ENCODE measurements around the gene PRKAR2A.

The PRKAR2A gene

DNA sequence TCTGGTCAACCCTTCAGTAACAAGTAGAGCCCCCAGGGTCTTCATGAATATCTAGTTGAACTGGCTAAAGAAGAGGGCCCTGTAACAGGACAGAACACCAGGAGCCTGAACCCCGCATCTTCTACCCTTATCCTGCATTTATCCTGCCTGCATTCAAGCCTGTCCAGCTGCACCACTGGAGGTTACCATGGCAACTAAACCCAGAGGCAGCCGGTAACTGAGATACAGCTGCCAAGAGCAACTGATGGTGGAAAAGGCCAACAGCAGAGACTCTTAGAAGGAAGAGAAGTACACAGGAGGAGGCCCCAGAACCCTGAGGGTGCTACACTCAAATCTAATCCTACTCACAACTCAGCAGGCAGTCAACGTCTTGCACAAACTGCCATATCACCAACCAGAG, 3.7 kb upstream of the PRKAR2A start:
- DNase-seq (ENCODE audit: low read depth in 1 of 2, low spot score in 1 of 2), result no peak
- H3K27me3 ChIP-seq (ENCODE audit: insufficient read depth, poor library complexity, severe bottlenecking), result no peaks in the 10 kb centered on the region
- H3K27ac ChIP-seq (replicated peaks), result no peak overlapping the region
- no peak overlapping the region for H3K4me3 ChIP-seq (replicated peaks; ENCODE audit: insufficient read depth, low read length)
- TF ChIP-seq, protein P1, sequence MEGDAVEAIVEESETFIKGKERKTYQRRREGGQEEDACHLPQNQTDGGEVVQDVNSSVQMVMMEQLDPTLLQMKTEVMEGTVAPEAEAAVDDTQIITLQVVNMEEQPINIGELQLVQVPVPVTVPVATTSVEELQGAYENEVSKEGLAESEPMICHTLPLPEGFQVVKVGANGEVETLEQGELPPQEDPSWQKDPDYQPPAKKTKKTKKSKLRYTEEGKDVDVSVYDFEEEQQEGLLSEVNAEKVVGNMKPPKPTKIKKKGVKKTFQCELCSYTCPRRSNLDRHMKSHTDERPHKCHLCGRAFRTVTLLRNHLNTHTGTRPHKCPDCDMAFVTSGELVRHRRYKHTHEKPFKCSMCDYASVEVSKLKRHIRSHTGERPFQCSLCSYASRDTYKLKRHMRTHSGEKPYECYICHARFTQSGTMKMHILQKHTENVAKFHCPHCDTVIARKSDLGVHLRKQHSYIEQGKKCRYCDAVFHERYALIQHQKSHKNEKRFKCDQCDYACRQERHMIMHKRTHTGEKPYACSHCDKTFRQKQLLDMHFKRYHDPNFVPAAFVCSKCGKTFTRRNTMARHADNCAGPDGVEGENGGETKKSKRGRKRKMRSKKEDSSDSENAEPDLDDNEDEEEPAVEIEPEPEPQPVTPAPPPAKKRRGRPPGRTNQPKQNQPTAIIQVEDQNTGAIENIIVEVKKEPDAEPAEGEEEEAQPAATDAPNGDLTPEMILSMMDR (IDR thresholded peaks at IDR 0.05; ENCODE audit: insufficient read depth, low read length), result no peak
- no peak for TF ChIP-seq GABPA (IDR thresholded peaks at IDR 0.05; ENCODE audit: low read depth)
- TF ChIP-seq, protein P2, sequence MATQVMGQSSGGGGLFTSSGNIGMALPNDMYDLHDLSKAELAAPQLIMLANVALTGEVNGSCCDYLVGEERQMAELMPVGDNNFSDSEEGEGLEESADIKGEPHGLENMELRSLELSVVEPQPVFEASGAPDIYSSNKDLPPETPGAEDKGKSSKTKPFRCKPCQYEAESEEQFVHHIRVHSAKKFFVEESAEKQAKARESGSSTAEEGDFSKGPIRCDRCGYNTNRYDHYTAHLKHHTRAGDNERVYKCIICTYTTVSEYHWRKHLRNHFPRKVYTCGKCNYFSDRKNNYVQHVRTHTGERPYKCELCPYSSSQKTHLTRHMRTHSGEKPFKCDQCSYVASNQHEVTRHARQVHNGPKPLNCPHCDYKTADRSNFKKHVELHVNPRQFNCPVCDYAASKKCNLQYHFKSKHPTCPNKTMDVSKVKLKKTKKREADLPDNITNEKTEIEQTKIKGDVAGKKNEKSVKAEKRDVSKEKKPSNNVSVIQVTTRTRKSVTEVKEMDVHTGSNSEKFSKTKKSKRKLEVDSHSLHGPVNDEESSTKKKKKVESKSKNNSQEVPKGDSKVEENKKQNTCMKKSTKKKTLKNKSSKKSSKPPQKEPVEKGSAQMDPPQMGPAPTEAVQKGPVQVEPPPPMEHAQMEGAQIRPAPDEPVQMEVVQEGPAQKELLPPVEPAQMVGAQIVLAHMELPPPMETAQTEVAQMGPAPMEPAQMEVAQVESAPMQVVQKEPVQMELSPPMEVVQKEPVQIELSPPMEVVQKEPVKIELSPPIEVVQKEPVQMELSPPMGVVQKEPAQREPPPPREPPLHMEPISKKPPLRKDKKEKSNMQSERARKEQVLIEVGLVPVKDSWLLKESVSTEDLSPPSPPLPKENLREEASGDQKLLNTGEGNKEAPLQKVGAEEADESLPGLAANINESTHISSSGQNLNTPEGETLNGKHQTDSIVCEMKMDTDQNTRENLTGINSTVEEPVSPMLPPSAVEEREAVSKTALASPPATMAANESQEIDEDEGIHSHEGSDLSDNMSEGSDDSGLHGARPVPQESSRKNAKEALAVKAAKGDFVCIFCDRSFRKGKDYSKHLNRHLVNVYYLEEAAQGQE (IDR thresholded peaks at IDR 0.05; ENCODE audit: insufficient replicate concordance, low read depth), result no peak
- no peak for TF ChIP-seq POLR2AphosphoS5 (IDR thresholded peaks at IDR 0.05; ENCODE audit: low read depth)
- TF ChIP-seq SPI1 (IDR thresholded peaks at IDR 0.05; ENCODE audit: borderline replicate concordance, low read depth), result no peak

DNA sequence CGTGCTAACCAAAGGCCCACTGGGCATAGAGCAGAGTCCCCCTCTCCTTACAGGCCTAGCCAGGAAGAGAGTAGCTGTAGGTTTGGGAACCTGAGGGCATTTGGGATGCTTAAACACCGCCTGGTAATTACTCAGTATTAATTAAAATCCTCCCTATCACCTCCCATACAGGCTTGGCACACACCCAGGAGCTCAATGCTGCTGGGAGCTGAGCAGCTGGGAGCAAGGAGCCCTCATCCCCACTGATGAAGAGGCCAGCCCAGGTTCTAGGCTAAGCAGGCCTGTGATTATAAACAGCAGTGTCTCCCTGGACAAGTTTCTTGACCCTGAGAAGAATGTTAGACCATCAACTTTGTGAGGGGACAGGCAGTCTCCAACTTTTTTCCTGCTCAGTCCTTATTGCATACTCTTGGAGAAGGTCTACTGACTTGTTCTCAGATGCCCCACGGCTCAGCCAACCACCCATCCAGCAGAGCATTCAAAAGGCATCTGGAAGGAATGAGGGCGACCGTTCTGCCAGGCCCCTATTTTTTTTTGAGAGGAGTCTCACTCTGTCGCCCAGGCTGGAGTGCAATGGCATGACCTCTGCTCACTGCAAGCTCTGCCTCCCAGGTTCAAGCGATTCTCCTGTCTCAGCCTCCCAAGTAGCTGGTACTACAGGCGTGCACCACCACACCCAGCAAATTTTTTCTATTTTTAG, 1.3 kb upstream of the PRKAR2A start:
- no peak for DNase-seq (ENCODE audit: low read depth in 1 of 2, low spot score in 1 of 2)
- no peak overlapping the region for H3K27ac ChIP-seq (replicated peaks)
- no peak overlapping the region for H3K4me3 ChIP-seq (replicated peaks; ENCODE audit: insufficient read depth, low read length)

DNA sequence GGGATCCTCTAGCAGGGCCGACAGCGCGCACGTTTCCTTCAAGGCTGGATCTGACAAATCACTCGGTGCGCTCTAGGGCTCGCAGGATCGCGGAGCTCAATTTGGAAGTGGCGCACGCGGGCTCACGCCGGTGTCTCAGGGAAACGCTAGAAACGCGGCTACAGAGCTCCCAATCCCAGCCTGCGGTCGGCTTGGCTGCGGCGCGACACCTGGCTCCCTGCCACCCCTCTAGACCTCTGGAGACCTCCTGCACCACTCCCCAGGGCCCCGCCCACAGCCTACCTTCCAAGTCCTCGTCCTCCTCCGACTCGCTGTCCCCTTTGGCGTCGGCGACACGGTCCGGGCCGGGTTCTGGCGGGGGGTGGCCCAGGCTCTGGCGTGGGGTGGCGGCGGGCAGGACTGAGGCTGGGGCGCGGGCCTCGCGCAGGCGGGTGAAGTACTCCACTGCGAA, 596 bp downstream of the PRKAR2A start:
- DNase-seq (ENCODE audit: low read depth in 1 of 2, low spot score in 1 of 2), result peak; percentile 48 to 72
- peak overlapping the region; percentile 79 for H3K27ac ChIP-seq (replicated peaks)
- TF ChIP-seq POLR2AphosphoS5 (IDR thresholded peaks at IDR 0.05; ENCODE audit: low read depth) (0 out of 2 replicates have a peak, but pooled peaks have one; percentile 27), GABPA (IDR thresholded peaks at IDR 0.05; ENCODE audit: low read depth) (no peak)
- H3K4me3 ChIP-seq (replicated peaks; ENCODE audit: insufficient read depth, low read length), result peak overlapping the region; percentile 79
- H3K27me3 ChIP-seq (ENCODE audit: insufficient read depth, poor library complexity, severe bottlenecking), result no peaks in the 10 kb centered on the region

More for the DNA sequence above, 1.3 kb upstream of the PRKAR2A start:
- H3K27me3 ChIP-seq (ENCODE audit: insufficient read depth, poor library complexity, severe bottlenecking), result no peaks in the 10 kb centered on the region
- TF ChIP-seq, protein P1 (IDR thresholded peaks at IDR 0.05; ENCODE audit: insufficient read depth, low read length), result no peak
- TF ChIP-seq SPI1 (IDR thresholded peaks at IDR 0.05; ENCODE audit: borderline replicate concordance, low read depth) (no peak), POLR2AphosphoS5 (IDR thresholded peaks at IDR 0.05; ENCODE audit: low read depth) (no peak), GABPA (IDR thresholded peaks at IDR 0.05; ENCODE audit: low read depth) (no peak)
- TF ChIP-seq, protein P2 (IDR thresholded peaks at IDR 0.05; ENCODE audit: insufficient replicate concordance, low read depth), result no peak

DNA sequence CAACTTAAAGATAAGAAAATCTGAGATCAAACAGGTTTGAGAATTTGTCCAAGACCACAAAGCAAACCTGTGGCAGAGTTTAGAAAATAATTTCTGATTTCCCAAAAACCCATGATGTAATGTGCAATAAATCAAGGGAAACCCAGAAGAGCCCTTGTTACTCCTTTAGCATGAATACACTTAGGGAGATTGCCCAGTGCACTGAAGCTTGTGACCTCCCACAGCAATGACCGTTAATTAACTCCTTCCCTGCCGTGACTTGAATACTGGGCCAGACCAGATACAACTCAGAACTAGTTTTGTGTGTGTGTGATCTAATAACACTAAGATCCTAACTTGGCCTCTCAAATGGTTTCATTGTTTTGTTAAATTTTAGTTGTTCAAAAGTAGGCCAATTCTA, 2.5 kb downstream of the PRKAR2A start:
- Histone ChIP-seq H3K27ac (replicated peaks) (no peak overlapping the region), H3K4me3 (replicated peaks; ENCODE audit: insufficient read depth, low read length) (no peak overlapping the region), H3K27me3 (ENCODE audit: insufficient read depth, poor library complexity, severe bottlenecking) (no peaks in the 10 kb centered on the region)
- TF ChIP-seq POLR2AphosphoS5 (IDR thresholded peaks at IDR 0.05; ENCODE audit: low read depth) (no peak), GABPA (IDR thresholded peaks at IDR 0.05; ENCODE audit: low read depth) (no peak)
- TF ChIP-seq, protein P2 (IDR thresholded peaks at IDR 0.05; ENCODE audit: insufficient replicate concordance, low read depth), result no peak
- no peak for DNase-seq (ENCODE audit: low read depth in 1 of 2, low spot score in 1 of 2)
